DOHH2 (cell line): ENCODE results near the gene OR2F1.

Experiments used
- H3F3A ChIP-seq: fragments of 200-600 bp; sonication (generic), shearing (Covaris generic); 2 replicates; pipeline ENCODE4 v1.6.0; 2016; ENCODE audit warnings: antibody characterized with exemption, mild to moderate bottlenecking; ENCODE audit not compliant: control insufficient read depth, insufficient read depth
- H3K27ac ChIP-seq: fragments of 200-600 bp; sonication (generic); 2 replicates; pipeline ENCODE4 v1.5.1; 2014; ENCODE audit warnings: low read depth, mild to moderate bottlenecking, low read length, moderate library complexity
- H3K27me3 ChIP-seq: fragments of 200-600 bp; sonication (generic); 2 replicates; pipeline ENCODE4 v1.6.1; 2014; ENCODE audit warnings: mild to moderate bottlenecking, low read length, mixed read lengths; ENCODE audit not compliant: control insufficient read depth
- H3K36me3 ChIP-seq: fragments of 200-600 bp; sonication (generic); 2 replicates; pipeline ENCODE4 v1.6.1; 2014; ENCODE audit warnings: mild to moderate bottlenecking, low read length, moderate library complexity, mixed read lengths; ENCODE audit not compliant: control insufficient read depth
- H3K4me1 ChIP-seq: fragments of 200-600 bp; sonication (generic); 2 replicates; pipeline ENCODE4 v1.6.1; 2014; ENCODE audit warnings: mild to moderate bottlenecking, low read length, mixed read lengths; ENCODE audit not compliant: control insufficient read depth
- H3K4me2 ChIP-seq: fragments of 200-600 bp; sonication (generic); 2 replicates; pipeline ENCODE4 v1.6.0; 2014; ENCODE audit warnings: mild to moderate bottlenecking, low read length, moderate library complexity
- H3K4me3 ChIP-seq: fragments of 200-600 bp; sonication (generic); 2 replicates; pipeline ENCODE4 v1.5.1; 2014; ENCODE audit warnings: mild to moderate bottlenecking, low read length, mixed read lengths
- H3K79me2 ChIP-seq: fragments of 200-600 bp; sonication (generic); 2 replicates; pipeline ENCODE4 v1.6.1; 2014; ENCODE audit warnings: mild to moderate bottlenecking, low read length, mixed read lengths; ENCODE audit not compliant: control insufficient read depth
- H3K9me2 ChIP-seq: fragments of 200-600 bp; sonication (generic); replicated peaks from 2 replicates; pipeline ENCODE4 v1.6.1; 2014; ENCODE audit warnings: mild to moderate bottlenecking, low read length, mixed read lengths; ENCODE audit not compliant: control insufficient read depth
- H3K9me3 ChIP-seq: fragments of 200-600 bp; sonication (generic); 2 replicates; pipeline ENCODE4 v1.6.1; 2014; ENCODE audit warnings: antibody characterized with exemption, low read length, mixed read lengths; ENCODE audit not compliant: control insufficient read depth, insufficient read depth
- H4K20me1 ChIP-seq: fragments of 200-600 bp; sonication (generic); 2 replicates; pipeline ENCODE4 v1.6.0; 2014; ENCODE audit warnings: low read depth, mild to moderate bottlenecking, antibody characterized with exemption, low read length, moderate library complexity; ENCODE audit not compliant: control insufficient read depth, insufficient read depth
- EZH2phosphoT487 ChIP-seq: fragments of 200-600 bp; sonication (generic); IDR thresholded peaks from 2 replicates; pipeline ENCODE4 v1.6.1; 2017; ENCODE audit warnings: borderline replicate concordance, mild to moderate bottlenecking, antibody characterized with exemption, low read length, moderate library complexity, mixed read lengths
- TF ChIP-seq, protein P1 (sequence below): fragments of 200-600 bp; sonication (generic); IDR thresholded peaks from one replicate; pipeline ENCODE4 v1.5.1; 2014; ENCODE audit warnings: antibody characterized with exemption, mild to moderate bottlenecking, low read depth, low read length; ENCODE audit not compliant: poor library complexity, severe bottlenecking

The OR2F1 gene

DNA sequence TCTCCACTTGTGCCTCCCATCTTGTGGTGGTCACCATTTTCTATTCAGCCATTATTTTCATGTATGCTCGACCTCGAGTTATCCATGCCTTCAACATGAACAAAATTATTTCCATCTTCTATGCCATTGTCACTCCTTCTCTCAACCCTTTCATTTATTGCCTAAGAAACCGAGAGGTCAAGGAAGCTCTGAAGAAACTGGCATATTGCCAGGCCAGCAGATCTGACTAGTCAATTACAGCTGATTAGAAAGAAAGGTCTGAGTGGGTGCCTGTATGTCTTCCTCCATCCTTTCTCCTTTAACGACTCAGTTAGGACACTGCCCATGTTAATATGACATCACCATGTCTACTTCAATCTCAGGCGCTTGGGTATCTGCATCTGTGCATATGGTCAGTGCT, 50.1 kb downstream of the OR2F1 start:
- no peaks in the 10 kb centered on the region for H3K79me2 ChIP-seq
- H3K36me3 ChIP-seq: no peaks in the 10 kb centered on the region
- H3K4me1 ChIP-seq: no peaks in the 10 kb centered on the region
- TF ChIP-seq, protein P1, sequence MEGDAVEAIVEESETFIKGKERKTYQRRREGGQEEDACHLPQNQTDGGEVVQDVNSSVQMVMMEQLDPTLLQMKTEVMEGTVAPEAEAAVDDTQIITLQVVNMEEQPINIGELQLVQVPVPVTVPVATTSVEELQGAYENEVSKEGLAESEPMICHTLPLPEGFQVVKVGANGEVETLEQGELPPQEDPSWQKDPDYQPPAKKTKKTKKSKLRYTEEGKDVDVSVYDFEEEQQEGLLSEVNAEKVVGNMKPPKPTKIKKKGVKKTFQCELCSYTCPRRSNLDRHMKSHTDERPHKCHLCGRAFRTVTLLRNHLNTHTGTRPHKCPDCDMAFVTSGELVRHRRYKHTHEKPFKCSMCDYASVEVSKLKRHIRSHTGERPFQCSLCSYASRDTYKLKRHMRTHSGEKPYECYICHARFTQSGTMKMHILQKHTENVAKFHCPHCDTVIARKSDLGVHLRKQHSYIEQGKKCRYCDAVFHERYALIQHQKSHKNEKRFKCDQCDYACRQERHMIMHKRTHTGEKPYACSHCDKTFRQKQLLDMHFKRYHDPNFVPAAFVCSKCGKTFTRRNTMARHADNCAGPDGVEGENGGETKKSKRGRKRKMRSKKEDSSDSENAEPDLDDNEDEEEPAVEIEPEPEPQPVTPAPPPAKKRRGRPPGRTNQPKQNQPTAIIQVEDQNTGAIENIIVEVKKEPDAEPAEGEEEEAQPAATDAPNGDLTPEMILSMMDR: no peak
- H3F3A ChIP-seq: no peaks in the 10 kb centered on the region
- peaks cover 4% of the 10 kb centered on the region; the same call in 1 of the 2 replicates for H3K9me3 ChIP-seq
- no peaks in the 10 kb centered on the region for H3K27me3 ChIP-seq
- no peak overlapping the region for H3K4me3 ChIP-seq
- no peak overlapping the region for H3K27ac ChIP-seq
- H4K20me1 ChIP-seq: no peaks in the 10 kb centered on the region
- no peaks in the 10 kb centered on the region for H3K9me2 ChIP-seq
- no peak overlapping the region for H3K4me2 ChIP-seq

DNA sequence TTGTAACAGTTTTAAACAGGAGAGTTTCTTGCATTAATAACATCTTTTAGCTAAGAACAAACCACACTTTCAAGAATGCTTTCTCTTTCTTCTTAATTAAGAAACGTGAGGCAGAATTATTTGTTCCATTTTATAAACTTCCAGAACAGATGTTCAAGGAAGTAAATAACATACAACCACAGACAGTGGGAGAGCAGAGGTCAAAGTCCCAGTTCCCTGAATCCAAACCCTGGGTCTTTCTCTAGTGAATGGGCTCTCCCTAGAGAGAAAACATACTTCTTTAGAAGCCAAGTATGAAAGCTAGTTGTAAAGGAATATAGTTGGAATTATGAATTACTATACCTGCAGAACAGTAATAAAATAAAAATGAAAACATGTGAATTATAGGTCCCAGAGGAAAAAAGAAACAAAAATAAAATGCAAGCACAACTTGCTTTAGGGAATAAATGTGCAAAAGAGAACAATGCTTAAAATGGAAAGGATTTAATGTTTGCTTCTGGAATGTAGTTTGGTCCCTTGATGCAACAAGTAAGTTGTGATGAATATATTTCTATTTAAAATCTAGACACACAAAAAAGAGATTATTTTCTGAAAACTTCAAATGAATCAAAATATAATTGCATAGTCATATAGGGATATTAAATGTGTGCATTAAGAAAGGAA, 51.5 kb downstream of the OR2F1 start:
- no peak overlapping the region for H3K4me3 ChIP-seq
- no peak overlapping the region for H3K4me2 ChIP-seq
- H3K9me2 ChIP-seq: no peaks in the 10 kb centered on the region
- H3K79me2 ChIP-seq: no peaks in the 10 kb centered on the region
- no peaks in the 10 kb centered on the region for H4K20me1 ChIP-seq
- H3F3A ChIP-seq: no peaks in the 10 kb centered on the region
- no peaks in the 10 kb centered on the region for H3K36me3 ChIP-seq
- no peaks in the 10 kb centered on the region for H3K4me1 ChIP-seq
- H3K27ac ChIP-seq: no peak overlapping the region
- no peaks in the 10 kb centered on the region for H3K27me3 ChIP-seq
- TF ChIP-seq, protein P1: no peak
- no peak for TF ChIP-seq EZH2phosphoT487
- peaks cover 4% of the 10 kb centered on the region; the same call in 1 of the 2 replicates for H3K9me3 ChIP-seq

DNA sequence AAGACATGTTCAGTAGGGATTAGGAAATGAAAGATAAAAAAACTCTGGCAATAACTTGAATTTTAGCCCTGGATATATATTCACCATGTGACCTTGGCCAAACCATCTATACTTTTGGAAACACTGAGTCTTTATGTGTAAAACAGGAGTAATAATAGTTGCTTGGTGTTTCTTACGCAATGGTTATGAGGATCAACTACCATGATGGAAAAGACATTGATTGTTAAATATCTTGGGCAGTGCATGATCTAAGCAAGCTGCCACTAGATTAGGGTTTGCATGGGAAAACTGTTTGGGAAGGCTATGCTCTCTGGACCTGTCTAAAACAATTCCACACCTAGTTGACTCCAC, 52.0 kb downstream of the OR2F1 start:
- H3K36me3 ChIP-seq: no peaks in the 10 kb centered on the region
- H4K20me1 ChIP-seq: no peaks in the 10 kb centered on the region
- H3K27ac ChIP-seq: no peak overlapping the region
- no peaks in the 10 kb centered on the region for H3K4me1 ChIP-seq
- TF ChIP-seq, protein P1: no peak
- no peak for TF ChIP-seq EZH2phosphoT487
- no peaks in the 10 kb centered on the region for H3K27me3 ChIP-seq
- H3K4me3 ChIP-seq: no peak overlapping the region
- H3K9me3 ChIP-seq: peaks cover 4% of the 10 kb centered on the region; the same call in 1 of the 2 replicates
- H3K4me2 ChIP-seq: no peak overlapping the region
- no peaks in the 10 kb centered on the region for H3F3A ChIP-seq
- H3K9me2 ChIP-seq: no peaks in the 10 kb centered on the region
- H3K79me2 ChIP-seq: no peaks in the 10 kb centered on the region
